Heart right ventricle (tissue), 16 donors: Measurements from ENCODE around the gene KHDRBS2. TPM values are rescaled to one million over a fixed set of nuclear protein-coding genes. Genes with fewer than 3 reads are reported as not detected.

ENCODE experiments used
- ATAC-seq, 8 donors: fragments of 200-7000 bp; cut with Tn5 transposase; one replicate each; pipeline ENCODE4 v1.9.1; 2020; ENCODE audit warnings: mild to moderate bottlenecking in 8 of 8, moderate library complexity in 8 of 8, moderate number of reproducible peaks in 1 of 8
- DNase-seq, 2 donors: peaks; one replicate each; pipeline ENCODE4 v3.0.0-alpha.2; 2020
- H3K27ac ChIP-seq, 10 donors: fragments of 200-600 bp; sonication (generic) in 2 of 10; one replicate each; pipeline versions ENCODE4 v1.5.0 to v1.8.0; 2020 to 2022; ENCODE audit warnings: mild to moderate bottlenecking in 3 of 10
- H3K27me3 ChIP-seq, 7 donors: fragments of 200-600 bp; one replicate each; pipeline ENCODE4 v1.8.0; 2021 to 2022; ENCODE audit warnings: mild to moderate bottlenecking in 2 of 7
- H3K36me3 ChIP-seq, 9 donors: fragments of 200-600 bp; sonication (generic) in 1 of 9; one replicate each; pipeline versions ENCODE4 v1.5.0 to v1.8.0; 2020 to 2022; ENCODE audit warnings: mild to moderate bottlenecking in 2 of 9
- H3K4me1 ChIP-seq, 9 donors: fragments of 200-600 bp; sonication (generic) in 1 of 9; one replicate each; pipeline versions ENCODE4 v1.5.0 to v1.8.0; 2020 to 2022; ENCODE audit warnings: mild to moderate bottlenecking in 4 of 9
- H3K4me3 ChIP-seq, 10 donors: fragments of 200-600 bp; sonication (generic) in 2 of 10; one replicate each; pipeline versions ENCODE4 v1.5.0 to v1.8.0; 2020 to 2022; ENCODE audit warnings: mild to moderate bottlenecking in 7 of 10, moderate library complexity in 2 of 10
- H3K9me3 ChIP-seq, 11 donors: fragments of 200-600 bp in 10 of 11; sonication (generic) in 2 of 11; one replicate each; pipeline versions ENCODE4 v1.5.0 to v1.8.0; 2013 to 2022; ENCODE audit warnings: mild to moderate bottlenecking in 2 of 11, control low read depth in 1 of 11, moderate library complexity in 1 of 11
- CTCF ChIP-seq, 9 donors: fragments of 200-600 bp; sonication (generic) in 2 of 9; IDR thresholded peaks; one replicate each; pipeline versions ENCODE4 v1.5.0 to v1.8.0; 2021 to 2022; ENCODE audit warnings: antibody characterized with exemption in 9 of 9, mild to moderate bottlenecking in 5 of 9, moderate library complexity in 1 of 9
- WGBS, 2 donors: extraction: QIAGEN DNeasy Blood & Tissue Kit; methylation state at CpG; one replicate each; pipeline ENCODE4 v1.1.7; 2013; ENCODE audit warnings: inconsistent platforms in 1 of 2; 5-methylcytosine and 5-hydroxymethylcytosine counted together
- intact Hi-C, 10 donors: fragments of 100-400 bp; cut with DNase I; formaldehyde crosslinking; loops; one replicate each; pipeline versions ENCODE4 v1.11.1 to v1.14.2; 2022
- polyA plus RNA-seq, 2 donors: library from polyadenylated mRNA; stranded (reverse); fragments of 200-250 nt; gene quantifications; one replicate each; pipeline ENCODE4 v1.2.3, GENCODE V29; 2013
- total RNA-seq, 10 donors: library from RNA; stranded (reverse); fragmentation: NEBNext Ultra II Directional in 3 of 10; extraction: Animal tissue kit (Norgen Biotek cat#: 25700) in 3 of 10; gene quantifications; one replicate each; pipeline versions ENCODE4 v1.2.1 to v1.2.4, GENCODE V29; 2021 to 2023
- donor health status: Arrhythmogenic right ventricular cardiomyopathy.
- donor health status: ischemic (EF 13 %, LVEDD 7.1; RV severe dilation, severe dysfunction).
- donor health status: healthy with polysubstance abuse.
- donor health status: DM: no; HTN: yes; CAD: no.
- donor health status: DM: no; HTN: no; CAD: no.
- donor health status: ischemic (EF 25% LVEDD 6.9; RV normal size, moderate dysfunction).
- donor health status: ischemic (EF 25% LVEDD 5.7; RV mildly dilated, moderate dysfunction).
- donor health status: healthy.
- donor health status: DM: yes; HTN: yes; CAD: no.
- donor health status: Ischemic cardiomyopathy.
- donor health status: ischemic (EF 35%, LVEDD 5.7; RV mildly dilated, moderate dysfunction).
- donor health status: nonischemic (EF 11% LVEDD 7.7; RV severe dilation, severe dysfunction).
- donor health status: DM: yes; HTN: yes; CAD: no.
- donor health status: PGD.
- donor health status: ischemic (EF 29% LVEDD 5.4; RV normal size, mild dysfunction).
- donor health status: nonischemic (EF 23%, LVEDD 6.1; RV moderate dilation, normal function).

KHDRBS2 gene
- total and polyA plus RNA-seq, 12 donors, result 0.09 to 0.15 (median 0.14) TPM; not detected in 9

- ATAC-seq, result no peak
- 86% methylated on average over 15 of the region's 15 CpGs for WGBS, 2 donors
- Histone ChIP-seq H3K9me3 (peaks cover 0 to 31% (median 0%) of the 10 kb centered on the region in 11 donors), H3K4me1 (no peaks in the 10 kb centered on the region), H3K36me3 (no peaks in the 10 kb centered on the region), H3K4me3 (no peak overlapping the region), H3K27ac (no peak overlapping the region), H3K27me3 (no peaks in the 10 kb centered on the region)
- intact Hi-C loops, result no loop called here
- no peak for DNase-seq
- no peak for TF ChIP-seq CTCF (IDR thresholded peaks at IDR 0.05)
Observed at GRCh38 chr6:61869632-61870400, 416.2 kb downstream of the KHDRBS2 start.

- Histone ChIP-seq H3K4me3 (no peak overlapping the region), H3K4me1 (no peaks in the 10 kb centered on the region), H3K36me3 (no peaks in the 10 kb centered on the region), H3K27ac (no peak overlapping the region), H3K27me3 (no peaks in the 10 kb centered on the region), H3K9me3 (peaks cover 0 to 43% (median 5%) of the 10 kb centered on the region in 11 donors)
- intact Hi-C loops, result no loop called here
- TF ChIP-seq CTCF (IDR thresholded peaks at IDR 0.05), result no peak
- 87 to 90% methylated on average over 8 of the region's 8 CpGs for WGBS, 2 donors
- DNase-seq, result no peak
- ATAC-seq, result no peak
Observed at GRCh38 chr6:61868507-61869080, 417.4 kb downstream of the KHDRBS2 start.

- intact Hi-C loops, result no loop called here
- 73 to 75% methylated on average over 4 of the region's 4 CpGs for WGBS, 2 donors
- TF ChIP-seq CTCF (IDR thresholded peaks at IDR 0.05), result no peak
Observed at GRCh38 chr6:61867635-61868034, 418.4 kb downstream of the KHDRBS2 start.

GRCh38 chr6:61857541-61857940 is 428.5 kb downstream of the KHDRBS2 start:
- Histone ChIP-seq H3K27me3 (no peaks in the 10 kb centered on the region), H3K27ac (no peak overlapping the region), H3K36me3 (no peaks in the 10 kb centered on the region), H3K9me3 (peaks cover 0 to 45% (median 3%) of the 10 kb centered on the region in 11 donors), H3K4me3 (no peak overlapping the region), H3K4me1 (no peaks in the 10 kb centered on the region)
- DNase-seq (no peak), ATAC-seq (no peak)
- intact Hi-C loops, result no loop called here
- TF ChIP-seq CTCF (IDR thresholded peaks at IDR 0.05), result no peak
- 83% methylated on average over 3 of the region's 3 CpGs for WGBS, 2 donors

More at GRCh38 chr6:61867635-61868034, 418.4 kb downstream of the KHDRBS2 start:
- H3K4me3 ChIP-seq, result no peak overlapping the region
- H3K9me3 ChIP-seq, result peaks cover 0 to 45% (median 5%) of the 10 kb centered on the region in 11 donors
- ATAC-seq (no peak), DNase-seq (no peak)
- no peaks in the 10 kb centered on the region for H3K36me3 ChIP-seq
- no peaks in the 10 kb centered on the region for H3K4me1 ChIP-seq
- no peaks in the 10 kb centered on the region for H3K27me3 ChIP-seq
- no peak overlapping the region for H3K27ac ChIP-seq
